Suprapubic skin (tissue), 4 donors: ENCODE measurements around the gene KRT23.

Source experiments
- POLR2A ChIP-seq, 2 donors: fragments of 450-650 bp; IDR thresholded peaks; one replicate each; pipeline ENCODE4 v1.6.1; 2017; ENCODE audit warnings: antibody characterized with exemption in 2 of 2, mild to moderate bottlenecking in 2 of 2, moderate library complexity in 2 of 2
- POLR2AphosphoS5 ChIP-seq, 3 donors: sonication (generic); formaldehyde crosslinking; IDR thresholded peaks; one replicate each; pipeline ENCODE4 v1.6.1; 2017; ENCODE audit warnings: antibody characterized with exemption in 3 of 3
- TF ChIP-seq, protein P1 (sequence below), 2 donors: fragments of 200-600 bp in 1 of 2; fragments of 450-650 bp in 1 of 2; sonication (generic) in 1 of 2; IDR thresholded peaks; one replicate each; pipeline ENCODE4 v1.5.1; 2016 to 2019; ENCODE audit warnings: antibody characterized with exemption in 2 of 2, mild to moderate bottlenecking in 1 of 2, moderate library complexity in 1 of 2

DNA sequence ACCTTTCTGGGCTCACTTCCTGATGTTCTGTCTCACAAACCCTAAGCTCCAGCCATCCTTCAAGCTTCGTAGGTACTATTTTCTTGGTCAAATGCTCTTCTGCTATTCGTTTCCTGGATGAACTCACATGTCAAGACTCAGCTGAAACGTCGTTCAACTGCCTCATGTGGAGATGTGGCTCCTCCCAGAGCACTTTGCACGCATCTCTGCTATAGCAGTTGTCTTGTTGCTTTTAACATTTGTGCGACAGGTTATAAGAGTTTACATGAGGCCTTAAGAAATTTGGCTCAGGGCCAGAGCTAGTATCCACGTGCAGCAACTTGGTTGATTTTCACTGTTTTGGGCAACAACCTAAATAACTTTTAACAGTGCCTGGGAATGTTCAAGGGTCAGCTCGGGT, 49.5 kb upstream of the KRT23 start:
- TF ChIP-seq POLR2A (IDR thresholded peaks at IDR 0.05) (no peak), POLR2AphosphoS5 (IDR thresholded peaks at IDR 0.05) (no peak)
- TF ChIP-seq, protein P1, sequence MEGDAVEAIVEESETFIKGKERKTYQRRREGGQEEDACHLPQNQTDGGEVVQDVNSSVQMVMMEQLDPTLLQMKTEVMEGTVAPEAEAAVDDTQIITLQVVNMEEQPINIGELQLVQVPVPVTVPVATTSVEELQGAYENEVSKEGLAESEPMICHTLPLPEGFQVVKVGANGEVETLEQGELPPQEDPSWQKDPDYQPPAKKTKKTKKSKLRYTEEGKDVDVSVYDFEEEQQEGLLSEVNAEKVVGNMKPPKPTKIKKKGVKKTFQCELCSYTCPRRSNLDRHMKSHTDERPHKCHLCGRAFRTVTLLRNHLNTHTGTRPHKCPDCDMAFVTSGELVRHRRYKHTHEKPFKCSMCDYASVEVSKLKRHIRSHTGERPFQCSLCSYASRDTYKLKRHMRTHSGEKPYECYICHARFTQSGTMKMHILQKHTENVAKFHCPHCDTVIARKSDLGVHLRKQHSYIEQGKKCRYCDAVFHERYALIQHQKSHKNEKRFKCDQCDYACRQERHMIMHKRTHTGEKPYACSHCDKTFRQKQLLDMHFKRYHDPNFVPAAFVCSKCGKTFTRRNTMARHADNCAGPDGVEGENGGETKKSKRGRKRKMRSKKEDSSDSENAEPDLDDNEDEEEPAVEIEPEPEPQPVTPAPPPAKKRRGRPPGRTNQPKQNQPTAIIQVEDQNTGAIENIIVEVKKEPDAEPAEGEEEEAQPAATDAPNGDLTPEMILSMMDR (IDR thresholded peaks at IDR 0.05): no peak
